Measurements from ENCODE around the gene NUP188. TPM values are rescaled to one million over a fixed set of nuclear protein-coding genes. Genes with fewer than 3 reads are reported as not detected.

NUP188 gene
- total RNA-seq, 1 experiment from 2014 or later, result 98.9 TPM

DNA sequence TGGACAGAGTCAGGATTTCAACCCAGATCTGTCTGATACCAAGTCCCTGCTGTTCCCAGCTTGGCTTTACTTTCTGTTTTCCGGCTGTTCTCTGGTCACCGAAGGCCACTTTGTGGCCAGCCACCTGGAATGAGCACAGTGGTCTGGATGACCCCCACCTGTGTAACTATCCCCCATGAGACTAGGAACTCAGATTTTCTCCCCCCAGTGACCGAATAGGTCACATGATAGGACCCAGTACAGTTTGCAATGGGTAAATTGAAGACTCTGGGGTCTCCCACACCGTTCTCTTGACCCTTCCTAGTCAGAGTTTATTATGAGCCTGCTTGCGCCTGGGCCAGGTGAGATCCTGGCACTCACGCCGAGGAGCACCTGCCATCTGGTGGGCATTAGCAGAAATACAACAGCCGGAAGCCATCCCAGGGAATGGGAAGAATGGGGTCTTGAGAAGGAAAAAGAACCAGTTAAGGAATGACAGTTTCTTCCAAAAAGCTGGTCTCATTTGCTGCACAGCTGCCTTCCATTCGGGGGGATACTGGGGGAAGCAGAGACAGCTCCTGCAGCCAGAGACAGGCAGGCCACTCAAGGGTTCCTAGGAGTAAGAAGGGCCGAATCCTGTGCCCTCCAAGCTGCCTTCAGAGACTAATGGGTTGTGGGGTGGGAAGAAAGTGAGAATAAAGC, 19.6 kb upstream of the NUP188 start:
- Mint-ChIP-seq H3K36me3 (no peaks in the 10 kb centered on the region), H3K4me3 (no peak overlapping the region), H3K27me3 (ENCODE audit: low read depth) (no peaks in the 10 kb centered on the region), H3K27ac (peak overlapping the region; percentile 86), H3K9me3 (no peaks in the 10 kb centered on the region), H3K4me1 (peaks cover 6% of the 10 kb centered on the region; the same call in 1 of the 2 replicates)
- ChIA-PET POLR2A (interaction anchor here (1.3 to 2.0 kb wide), 2 partner anchors 46 to 110 kb away, joined by 3 to 6 read pairs; partner anchors contain the start of genes ENDOG, KYAT1 and LRRC8A), CTCF (interaction anchor here (0.5 to 4.9 kb wide), 41 partner anchors 10 to 625 kb away, joined by 3 to 54 read pairs (median 5); partner anchors contain the start of genes DOLPP1, ENDOG, KYAT1 and LRRC8A)
- ATAC-seq (peak; percentile 96), DNase-seq (ENCODE audit: low spot score) (peak; percentile 79)
- no peak for TF ChIP-seq RORB (CRISPR knock-in tag; IDR thresholded peaks at IDR 0.05)
- TF ChIP-seq, protein P1, sequence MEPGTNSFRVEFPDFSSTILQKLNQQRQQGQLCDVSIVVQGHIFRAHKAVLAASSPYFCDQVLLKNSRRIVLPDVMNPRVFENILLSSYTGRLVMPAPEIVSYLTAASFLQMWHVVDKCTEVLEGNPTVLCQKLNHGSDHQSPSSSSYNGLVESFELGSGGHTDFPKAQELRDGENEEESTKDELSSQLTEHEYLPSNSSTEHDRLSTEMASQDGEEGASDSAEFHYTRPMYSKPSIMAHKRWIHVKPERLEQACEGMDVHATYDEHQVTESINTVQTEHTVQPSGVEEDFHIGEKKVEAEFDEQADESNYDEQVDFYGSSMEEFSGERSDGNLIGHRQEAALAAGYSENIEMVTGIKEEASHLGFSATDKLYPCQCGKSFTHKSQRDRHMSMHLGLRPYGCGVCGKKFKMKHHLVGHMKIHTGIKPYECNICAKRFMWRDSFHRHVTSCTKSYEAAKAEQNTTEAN (CRISPR knock-in tag; IDR thresholded peaks at IDR 0.05), result no peak
- TF ChIP-seq, protein P2, sequence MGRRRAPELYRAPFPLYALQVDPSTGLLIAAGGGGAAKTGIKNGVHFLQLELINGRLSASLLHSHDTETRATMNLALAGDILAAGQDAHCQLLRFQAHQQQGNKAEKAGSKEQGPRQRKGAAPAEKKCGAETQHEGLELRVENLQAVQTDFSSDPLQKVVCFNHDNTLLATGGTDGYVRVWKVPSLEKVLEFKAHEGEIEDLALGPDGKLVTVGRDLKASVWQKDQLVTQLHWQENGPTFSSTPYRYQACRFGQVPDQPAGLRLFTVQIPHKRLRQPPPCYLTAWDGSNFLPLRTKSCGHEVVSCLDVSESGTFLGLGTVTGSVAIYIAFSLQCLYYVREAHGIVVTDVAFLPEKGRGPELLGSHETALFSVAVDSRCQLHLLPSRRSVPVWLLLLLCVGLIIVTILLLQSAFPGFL (CRISPR knock-in tag; IDR thresholded peaks at IDR 0.05; ENCODE audit: borderline replicate concordance), result no peak
- no peak for TF ChIP-seq EMX1 (CRISPR knock-in tag; IDR thresholded peaks at IDR 0.05)
- no peak for TF ChIP-seq ZNF232 (CRISPR knock-in tag; IDR thresholded peaks at IDR 0.05)
- TF ChIP-seq ZBTB21 (CRISPR knock-in tag; IDR thresholded peaks at IDR 0.05; ENCODE audit: borderline replicate concordance), result no peak
- TF ChIP-seq SP1 (CRISPR knock-in tag; conservative IDR thresholded peaks at IDR 0.05), result 0 out of 2 replicates have a peak, but pooled peaks have one; percentile 43
- TF ChIP-seq, protein P3, sequence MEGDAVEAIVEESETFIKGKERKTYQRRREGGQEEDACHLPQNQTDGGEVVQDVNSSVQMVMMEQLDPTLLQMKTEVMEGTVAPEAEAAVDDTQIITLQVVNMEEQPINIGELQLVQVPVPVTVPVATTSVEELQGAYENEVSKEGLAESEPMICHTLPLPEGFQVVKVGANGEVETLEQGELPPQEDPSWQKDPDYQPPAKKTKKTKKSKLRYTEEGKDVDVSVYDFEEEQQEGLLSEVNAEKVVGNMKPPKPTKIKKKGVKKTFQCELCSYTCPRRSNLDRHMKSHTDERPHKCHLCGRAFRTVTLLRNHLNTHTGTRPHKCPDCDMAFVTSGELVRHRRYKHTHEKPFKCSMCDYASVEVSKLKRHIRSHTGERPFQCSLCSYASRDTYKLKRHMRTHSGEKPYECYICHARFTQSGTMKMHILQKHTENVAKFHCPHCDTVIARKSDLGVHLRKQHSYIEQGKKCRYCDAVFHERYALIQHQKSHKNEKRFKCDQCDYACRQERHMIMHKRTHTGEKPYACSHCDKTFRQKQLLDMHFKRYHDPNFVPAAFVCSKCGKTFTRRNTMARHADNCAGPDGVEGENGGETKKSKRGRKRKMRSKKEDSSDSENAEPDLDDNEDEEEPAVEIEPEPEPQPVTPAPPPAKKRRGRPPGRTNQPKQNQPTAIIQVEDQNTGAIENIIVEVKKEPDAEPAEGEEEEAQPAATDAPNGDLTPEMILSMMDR (IDR thresholded peaks at IDR 0.05), result peak; percentile 87
- no peak for TF ChIP-seq CREB1 (CRISPR knock-in tag; IDR thresholded peaks at IDR 0.05)
- TF ChIP-seq, protein P4, sequence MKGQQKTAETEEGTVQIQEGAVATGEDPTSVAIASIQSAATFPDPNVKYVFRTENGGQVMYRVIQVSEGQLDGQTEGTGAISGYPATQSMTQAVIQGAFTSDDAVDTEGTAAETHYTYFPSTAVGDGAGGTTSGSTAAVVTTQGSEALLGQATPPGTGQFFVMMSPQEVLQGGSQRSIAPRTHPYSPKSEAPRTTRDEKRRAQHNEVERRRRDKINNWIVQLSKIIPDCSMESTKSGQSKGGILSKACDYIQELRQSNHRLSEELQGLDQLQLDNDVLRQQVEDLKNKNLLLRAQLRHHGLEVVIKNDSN (CRISPR knock-in tag; IDR thresholded peaks at IDR 0.05), result 0 out of 2 replicates have a peak, but pooled peaks have one; percentile 21

DNA sequence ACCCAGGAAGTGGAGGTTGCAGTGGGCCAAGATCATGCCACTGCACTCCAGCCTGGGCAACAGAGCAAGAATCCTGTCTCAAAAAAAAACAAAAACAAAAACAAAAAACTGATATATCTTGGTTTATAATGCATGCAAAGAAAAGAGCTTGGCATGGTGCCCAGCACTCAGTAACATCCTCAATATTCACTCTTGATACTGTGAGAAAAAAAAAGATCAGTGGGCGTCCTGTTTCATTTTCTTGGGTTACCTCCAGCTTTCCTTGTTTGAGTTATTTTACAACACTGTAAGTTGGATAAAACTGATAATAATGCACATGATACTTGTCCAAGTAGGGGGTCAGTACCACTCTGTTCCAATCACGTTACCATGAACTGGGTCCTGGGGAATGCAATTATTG, 18.9 kb upstream of the NUP188 start:
- ChIA-PET POLR2A (interaction anchor here (1.3 to 2.0 kb wide), 2 partner anchors 47 to 111 kb away, joined by 3 to 6 read pairs; partner anchors contain the start of genes ENDOG, KYAT1 and LRRC8A), CTCF (interaction anchor here (0.5 to 4.9 kb wide), 35 partner anchors 9 to 227 kb away, joined by 3 to 54 read pairs (median 5); partner anchors contain the start of genes DOLPP1, ENDOG, KYAT1 and LRRC8A)
- DNase-seq (ENCODE audit: low spot score), result no peak
- no peak for ATAC-seq
- Mint-ChIP-seq H3K4me1 (peaks cover 6% of the 10 kb centered on the region; the same call in 1 of the 2 replicates), H3K27ac (no peak overlapping the region), H3K9me3 (no peaks in the 10 kb centered on the region), H3K27me3 (ENCODE audit: low read depth) (no peaks in the 10 kb centered on the region), H3K4me3 (no peak overlapping the region), H3K36me3 (no peaks in the 10 kb centered on the region)
- TF ChIP-seq, protein P5, sequence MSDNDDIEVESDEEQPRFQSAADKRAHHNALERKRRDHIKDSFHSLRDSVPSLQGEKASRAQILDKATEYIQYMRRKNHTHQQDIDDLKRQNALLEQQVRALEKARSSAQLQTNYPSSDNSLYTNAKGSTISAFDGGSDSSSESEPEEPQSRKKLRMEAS (CRISPR knock-in tag; IDR thresholded peaks at IDR 0.05), result no peak
- TF ChIP-seq ZNF121 (CRISPR knock-in tag; IDR thresholded peaks at IDR 0.05), result no peak
- TF ChIP-seq SMAD4 (CRISPR knock-in tag; IDR thresholded peaks at IDR 0.05), result no peak
- no peak for TF ChIP-seq ZNF671 (CRISPR knock-in tag; IDR thresholded peaks at IDR 0.05)
- TF ChIP-seq, protein P6, sequence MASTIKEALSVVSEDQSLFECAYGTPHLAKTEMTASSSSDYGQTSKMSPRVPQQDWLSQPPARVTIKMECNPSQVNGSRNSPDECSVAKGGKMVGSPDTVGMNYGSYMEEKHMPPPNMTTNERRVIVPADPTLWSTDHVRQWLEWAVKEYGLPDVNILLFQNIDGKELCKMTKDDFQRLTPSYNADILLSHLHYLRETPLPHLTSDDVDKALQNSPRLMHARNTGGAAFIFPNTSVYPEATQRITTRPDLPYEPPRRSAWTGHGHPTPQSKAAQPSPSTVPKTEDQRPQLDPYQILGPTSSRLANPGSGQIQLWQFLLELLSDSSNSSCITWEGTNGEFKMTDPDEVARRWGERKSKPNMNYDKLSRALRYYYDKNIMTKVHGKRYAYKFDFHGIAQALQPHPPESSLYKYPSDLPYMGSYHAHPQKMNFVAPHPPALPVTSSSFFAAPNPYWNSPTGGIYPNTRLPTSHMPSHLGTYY (CRISPR knock-in tag; IDR thresholded peaks at IDR 0.05), result no peak
- TF ChIP-seq ZNF423 (CRISPR knock-in tag; IDR thresholded peaks at IDR 0.05), result no peak
- TF ChIP-seq FOXJ3 (CRISPR knock-in tag; IDR thresholded peaks at IDR 0.05; ENCODE audit: borderline replicate concordance), result no peak
- no peak for TF ChIP-seq NFYB (CRISPR knock-in tag; conservative IDR thresholded peaks at IDR 0.05; ENCODE audit: low read depth)
- TF ChIP-seq, protein P7, sequence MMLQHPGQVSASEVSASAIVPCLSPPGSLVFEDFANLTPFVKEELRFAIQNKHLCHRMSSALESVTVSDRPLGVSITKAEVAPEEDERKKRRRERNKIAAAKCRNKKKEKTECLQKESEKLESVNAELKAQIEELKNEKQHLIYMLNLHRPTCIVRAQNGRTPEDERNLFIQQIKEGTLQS (CRISPR knock-in tag; conservative IDR thresholded peaks at IDR 0.05), result no peak
- no peak for TF ChIP-seq ESRRA (CRISPR knock-in tag; IDR thresholded peaks at IDR 0.05; ENCODE audit: borderline replicate concordance)
- TF ChIP-seq SP1 (CRISPR knock-in tag; conservative IDR thresholded peaks at IDR 0.05), result no peak
- TF ChIP-seq, protein P8, sequence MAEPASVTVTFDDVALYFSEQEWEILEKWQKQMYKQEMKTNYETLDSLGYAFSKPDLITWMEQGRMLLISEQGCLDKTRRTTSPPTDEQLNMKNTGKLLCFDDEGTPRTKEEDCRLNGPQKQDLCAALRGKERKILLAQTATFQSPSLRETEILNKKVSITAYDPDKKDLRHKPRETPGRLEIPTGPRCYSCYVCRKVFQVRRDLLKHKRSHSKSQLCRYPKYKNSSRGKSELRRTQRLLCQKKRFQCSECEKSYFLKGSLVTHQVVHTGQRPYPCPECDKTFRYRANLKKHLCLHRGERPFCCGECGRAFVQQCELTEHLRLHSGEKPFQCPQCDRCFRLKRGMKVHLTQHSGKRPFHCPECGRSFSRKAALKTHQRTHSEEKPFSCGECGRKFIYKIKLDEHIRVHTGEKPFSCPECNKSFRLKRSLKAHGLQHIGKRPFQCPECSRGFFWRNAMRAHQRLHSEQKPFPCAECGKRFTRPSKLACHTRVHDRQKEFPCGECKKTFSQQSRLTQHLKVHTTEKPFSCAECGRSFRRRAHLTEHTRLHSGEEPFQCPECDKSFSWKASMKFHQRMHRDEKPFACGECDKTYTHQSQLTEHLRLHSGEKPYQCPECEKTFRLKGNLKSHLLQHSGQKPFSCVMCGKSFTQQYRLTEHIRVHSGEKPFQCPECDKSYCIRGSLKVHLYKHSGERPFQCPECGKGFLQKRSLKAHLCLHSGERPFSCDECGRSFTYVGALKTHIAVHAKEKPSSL (CRISPR knock-in tag; conservative IDR thresholded peaks at IDR 0.05), result no peak

Measured in WTC11 (cell line).